ENCODE results near the gene ATP5ME. TPM values are rescaled to one million over a fixed set of nuclear protein-coding genes. Genes with fewer than 3 reads are reported as not detected.

Gene ATP5ME
- total and polyA plus RNA-seq, 2 donors (not counting 1 experiment from before 2014, with no cell fraction given): 257 to 356 TPM

DNA sequence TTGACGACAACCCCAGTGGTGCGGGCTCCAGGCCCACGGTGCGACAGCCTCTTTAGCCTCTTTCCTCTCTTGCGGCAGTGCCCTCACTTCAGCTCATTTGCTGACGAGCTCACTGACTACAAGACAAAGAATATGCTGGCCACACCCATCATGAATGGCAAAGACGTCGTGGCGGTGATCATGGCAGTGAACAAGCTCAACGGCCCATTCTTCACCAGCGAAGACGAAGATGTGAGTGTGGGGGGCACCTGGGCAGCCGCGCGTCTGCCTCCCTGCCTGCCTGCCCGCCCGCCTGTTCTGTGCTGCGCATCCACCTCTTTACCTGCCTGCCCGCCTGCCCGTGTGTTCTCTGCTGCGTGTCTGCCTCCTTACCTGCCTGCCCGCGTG lies 39.5 kb downstream of the ATP5ME start:
- Histone ChIP-seq H3K27ac (ENCODE audit: insufficient read depth, low read length) (no peak overlapping the region), H4K20me1 (ENCODE audit: control insufficient read depth, extremely low read depth, insufficient read depth, low read length) (no peaks in the 10 kb centered on the region), H3K9ac (ENCODE audit: insufficient read depth, low read length) (no peak overlapping the region), H3K4me1 (ENCODE audit: control insufficient read depth, extremely low read depth, insufficient read depth, low read length) (no peaks in the 10 kb centered on the region), H3K4me2 (ENCODE audit: extremely low read depth, insufficient read depth, low read length) (no peak overlapping the region), H3K9me3 (ENCODE audit: control insufficient read depth, insufficient read depth, low read depth, low read length) (no peaks in the 10 kb centered on the region), H3K36me3 (ENCODE audit: control insufficient read depth, insufficient read depth, low read length) (no peaks in the 10 kb centered on the region), H3K4me3 (replicated peaks in 1 of 4; ENCODE audit: control extremely low read depth in 1 of 4, insufficient read depth in 1 of 4, low read depth in 3 of 4, low read length in 4 of 4) (no peak overlapping the region), H2AFZ (ENCODE audit: low read length) (no peak overlapping the region), H3K79me2 (ENCODE audit: control insufficient read depth, insufficient read depth, low read length) (no peaks in the 10 kb centered on the region), H3K27me3 (ENCODE audit: control insufficient read depth, insufficient read depth, low read length) (no peaks in the 10 kb centered on the region)
- TF ChIP-seq, protein P1, sequence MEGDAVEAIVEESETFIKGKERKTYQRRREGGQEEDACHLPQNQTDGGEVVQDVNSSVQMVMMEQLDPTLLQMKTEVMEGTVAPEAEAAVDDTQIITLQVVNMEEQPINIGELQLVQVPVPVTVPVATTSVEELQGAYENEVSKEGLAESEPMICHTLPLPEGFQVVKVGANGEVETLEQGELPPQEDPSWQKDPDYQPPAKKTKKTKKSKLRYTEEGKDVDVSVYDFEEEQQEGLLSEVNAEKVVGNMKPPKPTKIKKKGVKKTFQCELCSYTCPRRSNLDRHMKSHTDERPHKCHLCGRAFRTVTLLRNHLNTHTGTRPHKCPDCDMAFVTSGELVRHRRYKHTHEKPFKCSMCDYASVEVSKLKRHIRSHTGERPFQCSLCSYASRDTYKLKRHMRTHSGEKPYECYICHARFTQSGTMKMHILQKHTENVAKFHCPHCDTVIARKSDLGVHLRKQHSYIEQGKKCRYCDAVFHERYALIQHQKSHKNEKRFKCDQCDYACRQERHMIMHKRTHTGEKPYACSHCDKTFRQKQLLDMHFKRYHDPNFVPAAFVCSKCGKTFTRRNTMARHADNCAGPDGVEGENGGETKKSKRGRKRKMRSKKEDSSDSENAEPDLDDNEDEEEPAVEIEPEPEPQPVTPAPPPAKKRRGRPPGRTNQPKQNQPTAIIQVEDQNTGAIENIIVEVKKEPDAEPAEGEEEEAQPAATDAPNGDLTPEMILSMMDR (conservative IDR thresholded peaks at IDR 0.05 in 1 of 2, IDR thresholded peaks at IDR 0.05 in 1 of 2; ENCODE audit: low read depth in 1 of 2, low read length in 2 of 2): no peak
- no peak for TF ChIP-seq EZH2 (IDR thresholded peaks at IDR 0.05; ENCODE audit: low read length, missing control alignments)
- no peak for DNase-seq (ENCODE audit: low read depth in 2 of 2)

GRCh38 chr4:633976-634598 lies 40.0 kb downstream of the ATP5ME start:
- Histone ChIP-seq H3K36me3 (ENCODE audit: control insufficient read depth, insufficient read depth, low read length) (no peaks in the 10 kb centered on the region), H3K4me2 (ENCODE audit: extremely low read depth, insufficient read depth, low read length) (no peak overlapping the region), H3K4me3 (replicated peaks in 1 of 4; ENCODE audit: control extremely low read depth in 1 of 4, insufficient read depth in 1 of 4, low read depth in 3 of 4, low read length in 4 of 4) (no peak overlapping the region), H3K27ac (ENCODE audit: insufficient read depth, low read length) (no peak overlapping the region), H4K20me1 (ENCODE audit: control insufficient read depth, extremely low read depth, insufficient read depth, low read length) (no peaks in the 10 kb centered on the region), H3K27me3 (ENCODE audit: control insufficient read depth, insufficient read depth, low read length) (no peaks in the 10 kb centered on the region), H3K4me1 (ENCODE audit: control insufficient read depth, extremely low read depth, insufficient read depth, low read length) (no peaks in the 10 kb centered on the region), H2AFZ (ENCODE audit: low read length) (no peak overlapping the region), H3K9ac (ENCODE audit: insufficient read depth, low read length) (no peak overlapping the region), H3K79me2 (ENCODE audit: control insufficient read depth, insufficient read depth, low read length) (no peaks in the 10 kb centered on the region), H3K9me3 (ENCODE audit: control insufficient read depth, insufficient read depth, low read depth, low read length) (no peaks in the 10 kb centered on the region)
- TF ChIP-seq, protein P1 (conservative IDR thresholded peaks at IDR 0.05 in 1 of 2, IDR thresholded peaks at IDR 0.05 in 1 of 2; ENCODE audit: low read depth in 1 of 2, low read length in 2 of 2): no peak
- TF ChIP-seq EZH2 (IDR thresholded peaks at IDR 0.05; ENCODE audit: low read length, missing control alignments): no peak
- no peak for DNase-seq (ENCODE audit: low read depth in 2 of 2)

GRCh38 chr4:633406-633805 lies 40.7 kb downstream of the ATP5ME start:
- TF ChIP-seq, protein P1 (conservative IDR thresholded peaks at IDR 0.05 in 1 of 2, IDR thresholded peaks at IDR 0.05 in 1 of 2; ENCODE audit: low read depth in 1 of 2, low read length in 2 of 2): no peak
- TF ChIP-seq EZH2 (IDR thresholded peaks at IDR 0.05; ENCODE audit: low read length, missing control alignments): no peak
- Histone ChIP-seq H2AFZ (ENCODE audit: low read length) (no peak overlapping the region), H3K9me3 (ENCODE audit: control insufficient read depth, insufficient read depth, low read depth, low read length) (no peaks in the 10 kb centered on the region), H3K27me3 (ENCODE audit: control insufficient read depth, insufficient read depth, low read length) (no peaks in the 10 kb centered on the region), H3K4me2 (ENCODE audit: extremely low read depth, insufficient read depth, low read length) (no peak overlapping the region), H3K79me2 (ENCODE audit: control insufficient read depth, insufficient read depth, low read length) (no peaks in the 10 kb centered on the region), H3K27ac (ENCODE audit: insufficient read depth, low read length) (no peak overlapping the region), H3K4me1 (ENCODE audit: control insufficient read depth, extremely low read depth, insufficient read depth, low read length) (no peaks in the 10 kb centered on the region), H3K9ac (ENCODE audit: insufficient read depth, low read length) (no peak overlapping the region), H3K4me3 (replicated peaks in 1 of 4; ENCODE audit: control extremely low read depth in 1 of 4, insufficient read depth in 1 of 4, low read depth in 3 of 4, low read length in 4 of 4) (no peak overlapping the region), H4K20me1 (ENCODE audit: control insufficient read depth, extremely low read depth, insufficient read depth, low read length) (no peaks in the 10 kb centered on the region), H3K36me3 (ENCODE audit: control insufficient read depth, insufficient read depth, low read length) (no peaks in the 10 kb centered on the region)
- no peak for DNase-seq (ENCODE audit: low read depth in 2 of 2)

Measured in fibroblast of lung (primary cell).